Measurements from ENCODE around the gene ARHGEF2. TPM values are rescaled to one million over a fixed set of nuclear protein-coding genes. Genes with fewer than 3 reads are reported as not detected.

Gene ARHGEF2
- total and polyA plus RNA-seq, 8 donors: 10.3 to 39.0 (median 20.3) TPM

GRCh38 chr1:155968051-155968400, 10.3 kb downstream of the ARHGEF2 start:
- Histone ChIP-seq H3K27me3 (no peaks in the 10 kb centered on the region), H3K4me1 (no peaks in the 10 kb centered on the region), H3K9me3 (no peaks in the 10 kb centered on the region), H3K36me3 (peaks cover 0 to 6% (median 0%) of the 10 kb centered on the region in 3 donors), H3K27ac (no peak overlapping the region), H3K4me3 (no peak overlapping the region)
- DNase-seq: no peak
- TF ChIP-seq CTCF (IDR thresholded peaks at IDR 0.05): no peak
- no peak for ATAC-seq
- 86% methylated on average over 7 of the region's 7 CpGs for whole genome bisulfite sequencing, 2 donors
- intact Hi-C loops (cut with DNase I): no loop called here
- FAIRE-seq: no peak

GRCh38 chr1:155967341-155968050, 10.9 kb downstream of the ARHGEF2 start:
- ATAC-seq: peak in 2 of 4 donors; percentile 12 to 36
- Histone ChIP-seq H3K27me3 (no peaks in the 10 kb centered on the region), H3K36me3 (peaks cover 0 to 12% (median under 1%) of the 10 kb centered on the region in 3 donors), H3K9me3 (no peaks in the 10 kb centered on the region), H3K4me1 (no peaks in the 10 kb centered on the region), H3K4me3 (no peak overlapping the region), H3K27ac (no peak overlapping the region)
- intact Hi-C loops (cut with DNase I): no loop called here
- no peak for TF ChIP-seq CTCF (IDR thresholded peaks at IDR 0.05)
- 63 to 70% methylated on average over 13 of the region's 13 CpGs for WGBS, 2 donors
- DNase-seq: no peak
- no peak for FAIRE-seq

GRCh38 chr1:155966750-155967149, 11.6 kb downstream of the ARHGEF2 start:
- no peak overlapping the region for H3K27ac ChIP-seq
- 70 to 73% methylated on average over 6 to 7 of the region's 7 CpGs for WGBS, 2 donors
- H3K4me1 ChIP-seq: no peaks in the 10 kb centered on the region
- H3K27me3 ChIP-seq: no peaks in the 10 kb centered on the region
- no peaks in the 10 kb centered on the region for H3K9me3 ChIP-seq
- FAIRE-seq (no peak), ATAC-seq (no peak), DNase-seq (no peak)
- TF ChIP-seq CTCF (IDR thresholded peaks at IDR 0.05): no peak
- H3K4me3 ChIP-seq: no peak overlapping the region
- intact Hi-C loops (cut with DNase I): no loop called here
- peaks cover 0 to 19% (median 2%) of the 10 kb centered on the region in 3 donors for H3K36me3 ChIP-seq

- Histone ChIP-seq H3K4me1 (no peaks in the 10 kb centered on the region), H3K27me3 (no peaks in the 10 kb centered on the region), H3K36me3 (peaks cover 0 to 23% (median 2%) of the 10 kb centered on the region in 3 donors), H3K27ac (no peak overlapping the region), H3K4me3 (no peak overlapping the region), H3K9me3 (no peaks in the 10 kb centered on the region)
- intact Hi-C loops (cut with DNase I): no loop called here
- WGBS, 2 donors: 85 to 86% methylated on average over 9 of the region's 9 CpGs
- no peak for TF ChIP-seq CTCF (IDR thresholded peaks at IDR 0.05)
- FAIRE-seq: no peak
- DNase-seq: no peak
- ATAC-seq: no peak
Measured at GRCh38 chr1:155966135-155966534, 12.2 kb downstream of the ARHGEF2 start.

GRCh38 chr1:155964193-155964592, 14.2 kb downstream of the ARHGEF2 start:
- no peak for DNase-seq
- Histone ChIP-seq H3K4me1 (no peaks in the 10 kb centered on the region), H3K27ac (no peak overlapping the region), H3K4me3 (no peak overlapping the region), H3K9me3 (no peaks in the 10 kb centered on the region), H3K27me3 (no peaks in the 10 kb centered on the region), H3K36me3 (peaks cover 0 to 33% (median 2%) of the 10 kb centered on the region in 3 donors)
- no peak for TF ChIP-seq CTCF (IDR thresholded peaks at IDR 0.05)
- FAIRE-seq: no peak
- WGBS, 2 donors: 81 to 87% methylated on average over 7 of the region's 7 CpGs
- ATAC-seq: no peak
- intact Hi-C loops (cut with DNase I): no loop called here
